GM23248 (cell line): ENCODE results near the gene PDIA3. TPM values are rescaled to one million over a fixed set of nuclear protein-coding genes. Genes with fewer than 3 reads are reported as not detected.

Experiments
- DNase-seq: peaks from one replicate; pipeline ENCODE4 v3.0.0-alpha.2; 2015
- H2AFZ ChIP-seq: fragments of 200-600 bp; sonication (generic); 2 replicates; pipeline ENCODE4 v1.6.1; 2016; ENCODE audit warnings: antibody characterized with exemption
- H3F3A ChIP-seq: fragments of 200-600 bp; sonication (generic); 2 replicates; pipeline ENCODE4 v1.6.1; 2016; ENCODE audit warnings: mild to moderate bottlenecking, antibody characterized with exemption, mixed run types; ENCODE audit not compliant: insufficient read depth
- H3K27ac ChIP-seq: fragments of 200-600 bp; sonication (generic); 2 replicates; pipeline ENCODE4 v1.5.1; 2016; ENCODE audit warnings: mild to moderate bottlenecking
- H3K27me3 ChIP-seq: fragments of 200-600 bp; sonication (generic); replicated peaks from 2 replicates; pipeline ENCODE4 v1.6.1; 2016; ENCODE audit warnings: mild to moderate bottlenecking; ENCODE audit not compliant: insufficient read depth
- H3K36me3 ChIP-seq: fragments of 200-600 bp; sonication (generic); 2 replicates; pipeline ENCODE4 v1.6.1; 2016; ENCODE audit warnings: low read depth, mild to moderate bottlenecking
- H3K4me1 ChIP-seq: fragments of 200-600 bp; sonication (generic); 2 replicates; pipeline ENCODE4 v1.6.1; 2016; ENCODE audit warnings: mild to moderate bottlenecking; ENCODE audit not compliant: insufficient read depth
- H3K4me2 ChIP-seq: fragments of 200-600 bp; sonication (generic); one replicate; pipeline ENCODE4 v1.6.1; 2016; ENCODE audit warnings: mild to moderate bottlenecking; ENCODE audit not compliant: unreplicated experiment
- H3K4me3 ChIP-seq: fragments of 200-600 bp; sonication (generic); 2 replicates; pipeline ENCODE4 v1.5.1; 2016; ENCODE audit warnings: mild to moderate bottlenecking
- H3K79me2 ChIP-seq: fragments of 200-600 bp; sonication (generic); 2 replicates; pipeline ENCODE4 v1.6.1; 2016; ENCODE audit warnings: mild to moderate bottlenecking; ENCODE audit not compliant: insufficient read depth
- H3K9ac ChIP-seq: fragments of 200-600 bp; sonication (generic); 2 replicates; pipeline ENCODE4 v1.6.1; 2016; ENCODE audit warnings: mild to moderate bottlenecking
- H3K9me2 ChIP-seq: fragments of 200-600 bp; sonication (generic); 2 replicates; pipeline ENCODE4 v1.6.1; 2016; ENCODE audit warnings: mixed run types, mild to moderate bottlenecking, moderate library complexity; ENCODE audit not compliant: insufficient read depth
- H3K9me3 ChIP-seq: fragments of 200-600 bp; sonication (generic); one replicate; pipeline ENCODE4 v1.6.1; 2017; ENCODE audit warnings: low read depth
- H4K20me1 ChIP-seq: fragments of 200-600 bp; sonication (generic); 2 replicates; pipeline ENCODE4 v1.6.0; 2016; ENCODE audit not compliant: insufficient read depth
- EZH2 ChIP-seq: fragments of 200-600 bp; sonication (generic); IDR thresholded peaks from 2 replicates; pipeline ENCODE4 v1.6.1; 2018; ENCODE audit warnings: antibody characterized with exemption, mild to moderate bottlenecking; ENCODE audit not compliant: insufficient read depth, poor library complexity, severe bottlenecking
- EZH2phosphoT487 ChIP-seq: fragments of 200-600 bp; sonication (generic); IDR thresholded peaks from 2 replicates; pipeline ENCODE4 v1.6.1; 2018; ENCODE audit warnings: antibody characterized with exemption, moderate library complexity, mild to moderate bottlenecking, low read depth; ENCODE audit not compliant: insufficient read depth
- WGBS, 2 experiments: methylation state at CpG; one replicate each; pipeline ENCODE4 v1.1.6; 2015 to 2017; ENCODE audit warnings: low lambda C conversion rate in 2 of 2, low coverage in 1 of 2; ENCODE audit errors: missing lambda C conversion rate in 2 of 2; 5-methylcytosine and 5-hydroxymethylcytosine counted together
- in situ Hi-C: fragments of 300-500 bp; cut with MboI; formaldehyde crosslinking; loops from 2 replicates; pipeline ENCODE4 v1.15.0; 2020
- polyA plus RNA-seq: library from polyadenylated mRNA; unstranded; fragments of >200 nt; fragmentation: Nextera tagmentation; extraction: Ambion mirVana; gene quantifications from 2 replicates; pipeline ENCODE4 v1.2.1, GENCODE V29; 2016
- total RNA-seq: library from RNA; depleted of rRNA; stranded (reverse); fragments of >200 nt; shearing (Covaris generic); gene quantifications from 2 replicates; pipeline ENCODE4 v1.2.3, GENCODE V29; 2014

PDIA3 gene
- total and polyA plus RNA-seq, 2 experiments from 2014 or later, result 224 to 1,087 TPM

- WGBS, 2 experiments, result 0 to 1% methylated on average over 33 of the region's 33 CpGs
- Histone ChIP-seq H3F3A (peaks cover 45% of the 10 kb centered on the region), H3K9me2 (no peaks in the 10 kb centered on the region), H2AFZ (no peak overlapping the region), H3K79me2 (peaks cover 39% of the 10 kb centered on the region), H3K9ac (peak overlapping the region; percentile 100), H3K27me3 (no peaks in the 10 kb centered on the region), H3K4me3 (peak overlapping the region; percentile 94), H3K4me1 (peaks cover 45% of the 10 kb centered on the region), H4K20me1 (peaks cover 5% of the 10 kb centered on the region; the same call in 1 of the 2 replicates), H3K27ac (peak overlapping the region; percentile 99), H3K4me2 (peak overlapping the region; percentile 85), H3K36me3 (peaks cover 19% of the 10 kb centered on the region), H3K9me3 (no peaks in the 10 kb centered on the region)
- DNase-seq, result peak; percentile 77
- TF ChIP-seq EZH2phosphoT487, result no peak
- TF ChIP-seq EZH2, result no peak
- in situ Hi-C loops, result no loop called here
Measured at GRCh38 chr15:43792761-43793476, 46.7 kb downstream of the PDIA3 start.

- Histone ChIP-seq H3K27ac (peak overlapping the region; percentile 99), H3K9ac (peak overlapping the region; percentile 100), H3K79me2 (peaks cover 39% of the 10 kb centered on the region), H3F3A (peaks cover 53% of the 10 kb centered on the region), H3K36me3 (peaks cover 19% of the 10 kb centered on the region), H4K20me1 (peaks cover 5% of the 10 kb centered on the region; the same call in 1 of the 2 replicates), H3K4me3 (peak overlapping the region; percentile 94), H2AFZ (no peak overlapping the region), H3K27me3 (no peaks in the 10 kb centered on the region), H3K9me3 (no peaks in the 10 kb centered on the region), H3K4me2 (peak overlapping the region; percentile 85), H3K4me1 (peaks cover 45% of the 10 kb centered on the region), H3K9me2 (no peaks in the 10 kb centered on the region)
- TF ChIP-seq EZH2phosphoT487, result no peak
- no peak for TF ChIP-seq EZH2
- in situ Hi-C loops, result no loop called here
- 54 to 56% methylated on average over 10 of the region's 10 CpGs for WGBS, 2 experiments
- DNase-seq, result no peak
Measured at GRCh38 chr15:43793647-43794046, 47.4 kb downstream of the PDIA3 start.

DNA sequence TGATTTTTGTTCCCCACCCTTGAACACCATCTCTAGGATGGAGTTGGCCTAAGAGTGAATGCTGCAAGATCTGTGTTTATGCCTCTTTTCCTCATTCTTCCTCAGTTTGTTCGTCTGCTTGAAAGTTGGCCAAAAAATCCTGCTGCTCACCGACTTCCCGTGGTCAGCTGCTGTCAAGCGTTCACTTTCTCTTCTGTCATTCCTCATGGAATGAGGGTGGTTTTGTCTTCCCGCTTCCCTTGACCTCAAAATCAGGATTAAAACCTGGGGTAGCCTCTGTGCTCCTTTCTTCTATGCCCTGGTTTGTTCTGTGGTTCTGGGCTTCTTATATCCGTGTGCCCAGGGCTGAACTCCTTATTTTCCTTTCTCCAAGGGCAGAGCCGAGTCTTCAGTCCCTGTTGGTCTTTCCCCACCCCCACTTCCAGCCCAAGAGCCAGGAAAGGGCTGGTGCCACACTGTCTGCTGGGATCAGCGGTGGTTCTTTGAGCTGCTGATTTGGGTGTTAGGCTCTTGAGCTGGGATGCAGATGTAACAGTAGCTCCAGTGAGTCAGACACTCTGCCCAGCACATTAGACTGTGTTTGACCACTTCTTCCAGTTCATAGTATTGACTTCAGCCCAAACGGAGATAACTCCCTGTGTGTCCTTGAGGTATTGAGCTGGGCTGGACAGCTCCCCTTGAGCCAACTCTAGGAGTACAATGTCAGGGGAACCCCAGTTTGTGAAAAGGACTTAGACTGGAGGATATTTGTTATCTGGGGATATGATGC, 48.2 kb downstream of the PDIA3 start:
- in situ Hi-C loops, result no loop called here
- Histone ChIP-seq H3K9me3 (no peaks in the 10 kb centered on the region), H3K4me2 (peak overlapping the region; percentile 85), H3K9me2 (no peaks in the 10 kb centered on the region), H3K4me1 (peaks cover 45% of the 10 kb centered on the region), H3K9ac (peak overlapping the region; percentile 100), H3K27ac (peak overlapping the region; percentile 99), H2AFZ (no peak overlapping the region), H3K36me3 (peaks cover 19% of the 10 kb centered on the region), H4K20me1 (peaks cover 5% of the 10 kb centered on the region; the same call in 1 of the 2 replicates), H3F3A (peaks cover 60% of the 10 kb centered on the region), H3K4me3 (peak overlapping the region; percentile 94), H3K79me2 (peaks cover 39% of the 10 kb centered on the region), H3K27me3 (no peaks in the 10 kb centered on the region)
- WGBS, 2 experiments, result 28 to 31% methylated on average over 9 of the region's 9 CpGs
- DNase-seq, result peak; percentile 86
- no peak for TF ChIP-seq EZH2phosphoT487
- no peak for TF ChIP-seq EZH2

- Histone ChIP-seq H3K4me2 (peak overlapping the region; percentile 85), H3K79me2 (peaks cover 39% of the 10 kb centered on the region), H2AFZ (no peak overlapping the region), H3K4me1 (peaks cover 48% of the 10 kb centered on the region), H3K27ac (peak overlapping the region; percentile 99), H3K9ac (no peak overlapping the region; the same call in 1 of the 2 replicates), H4K20me1 (peaks cover 5% of the 10 kb centered on the region; the same call in 1 of the 2 replicates), H3K27me3 (no peaks in the 10 kb centered on the region), H3F3A (peaks cover 67% of the 10 kb centered on the region), H3K36me3 (peaks cover 19% of the 10 kb centered on the region), H3K9me2 (no peaks in the 10 kb centered on the region), H3K4me3 (no peak overlapping the region), H3K9me3 (no peaks in the 10 kb centered on the region)
- WGBS, 2 experiments, result 98 to 100% methylated on average over 2 of the region's 2 CpGs
- DNase-seq, result no peak
- in situ Hi-C loops, result no loop called here
- no peak for TF ChIP-seq EZH2phosphoT487
- TF ChIP-seq EZH2, result no peak
Measured at GRCh38 chr15:43795197-43795596, 49.0 kb downstream of the PDIA3 start.
